Measurements from ENCODE around the gene CRIM1.

Gene CRIM1

DNA sequence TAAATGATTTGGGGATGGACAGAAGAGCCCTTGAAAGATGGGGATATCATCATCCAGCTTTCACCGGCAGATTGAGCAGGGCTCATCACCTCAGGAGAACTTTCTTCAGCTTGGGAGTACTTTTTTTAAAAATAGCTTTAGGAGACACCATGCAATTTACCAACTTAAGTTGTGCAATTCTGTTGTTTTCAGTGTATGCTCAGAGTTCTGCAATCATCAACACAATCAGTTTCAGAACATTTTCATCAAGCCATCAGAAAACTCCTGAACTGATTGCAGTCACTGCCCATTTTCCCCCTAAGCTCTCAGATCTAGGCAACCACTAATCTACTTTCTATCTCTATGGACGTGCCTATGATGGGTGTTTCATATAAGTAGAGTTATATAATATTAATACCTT is 117.7 kb downstream of the CRIM1 start:
- no peaks in the 10 kb centered on the region for H3K27me3 ChIP-seq (ENCODE audit: control insufficient read depth, insufficient read depth, low read length)
- H3K9me3 ChIP-seq (ENCODE audit: control insufficient read depth, low read length) = no peaks in the 10 kb centered on the region
- no peak overlapping the region for H3K9ac ChIP-seq (ENCODE audit: low read length)
- peaks cover 5% of the 10 kb centered on the region for H3K36me3 ChIP-seq (ENCODE audit: control insufficient read depth, insufficient read depth, low read length)
- no peaks in the 10 kb centered on the region for H3K4me1 ChIP-seq (ENCODE audit: control insufficient read depth, insufficient read depth, low read length)
- H3K4me3 ChIP-seq (ENCODE audit: low read length) = no peak overlapping the region

DNA sequence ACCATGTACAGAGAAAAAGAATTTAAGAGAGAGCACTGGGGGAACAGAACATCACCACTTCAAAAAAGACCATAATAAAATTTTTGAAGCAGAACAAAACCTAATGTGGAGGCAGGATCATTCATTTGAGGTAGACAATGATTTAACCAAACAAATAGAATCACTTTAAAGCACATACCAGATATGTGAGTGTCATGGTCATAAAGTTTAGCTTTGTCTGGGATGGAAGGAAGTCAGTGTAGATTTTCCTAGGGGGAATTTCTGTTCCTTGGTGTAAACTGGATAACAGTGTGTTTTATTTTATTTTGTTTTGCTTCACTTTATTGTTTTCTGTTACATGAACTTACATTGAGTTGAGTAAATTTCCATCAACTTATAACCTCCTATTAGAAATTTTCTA is 120.8 kb downstream of the CRIM1 start:
- Histone ChIP-seq H3K27me3 (ENCODE audit: control insufficient read depth, insufficient read depth, low read length) (no peaks in the 10 kb centered on the region), H3K36me3 (ENCODE audit: control insufficient read depth, insufficient read depth, low read length) (peaks cover 5% of the 10 kb centered on the region), H3K4me3 (ENCODE audit: low read length) (no peak overlapping the region), H3K4me1 (ENCODE audit: control insufficient read depth, insufficient read depth, low read length) (no peaks in the 10 kb centered on the region), H3K9me3 (ENCODE audit: control insufficient read depth, low read length) (no peaks in the 10 kb centered on the region), H3K9ac (ENCODE audit: low read length) (no peak overlapping the region)

- no peaks in the 10 kb centered on the region for H3K9me3 ChIP-seq (ENCODE audit: control insufficient read depth, low read length)
Measured at GRCh38 chr2:36477315-36477714, 121.7 kb downstream of the CRIM1 start.

GRCh38 chr2:36477746-36478145 is 122.2 kb downstream of the CRIM1 start:
- Histone ChIP-seq H3K9ac (ENCODE audit: low read length) (no peak overlapping the region), H3K9me3 (ENCODE audit: control insufficient read depth, low read length) (no peaks in the 10 kb centered on the region), H3K36me3 (ENCODE audit: control insufficient read depth, insufficient read depth, low read length) (peaks cover 5% of the 10 kb centered on the region), H3K4me1 (ENCODE audit: control insufficient read depth, insufficient read depth, low read length) (no peaks in the 10 kb centered on the region), H3K27me3 (ENCODE audit: control insufficient read depth, insufficient read depth, low read length) (no peaks in the 10 kb centered on the region), H3K4me3 (ENCODE audit: low read length) (no peak overlapping the region)

More at GRCh38 chr2:36477315-36477714, 121.7 kb downstream of the CRIM1 start:
- H3K4me3 ChIP-seq (ENCODE audit: low read length) = no peak overlapping the region
- peaks cover 5% of the 10 kb centered on the region for H3K36me3 ChIP-seq (ENCODE audit: control insufficient read depth, insufficient read depth, low read length)
- no peak overlapping the region for H3K9ac ChIP-seq (ENCODE audit: low read length)
- no peaks in the 10 kb centered on the region for H3K4me1 ChIP-seq (ENCODE audit: control insufficient read depth, insufficient read depth, low read length)
- H3K27me3 ChIP-seq (ENCODE audit: control insufficient read depth, insufficient read depth, low read length) = no peaks in the 10 kb centered on the region

DNA sequence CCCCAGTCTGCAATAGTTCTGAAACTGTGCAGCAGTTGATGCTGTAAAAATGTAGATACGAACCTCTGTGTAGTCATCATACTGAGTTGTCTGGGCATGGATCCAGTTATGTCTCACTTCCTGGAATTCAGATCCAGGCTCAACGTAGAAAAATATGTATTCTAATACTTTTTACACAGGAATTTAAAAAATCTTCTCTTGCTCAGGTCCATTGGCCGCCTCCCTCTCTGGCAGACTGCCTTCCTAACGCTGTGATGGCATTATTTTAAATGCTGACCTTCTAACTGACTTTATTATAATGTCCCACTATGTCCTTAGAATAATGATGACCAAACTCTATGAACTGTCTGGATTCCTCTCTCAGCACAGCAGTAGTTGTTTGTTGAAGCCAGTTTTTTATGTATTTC is 122.8 kb downstream of the CRIM1 start:
- Histone ChIP-seq H3K4me3 (ENCODE audit: low read length) (no peak overlapping the region), H3K9ac (ENCODE audit: low read length) (no peak overlapping the region), H3K27me3 (ENCODE audit: control insufficient read depth, insufficient read depth, low read length) (no peaks in the 10 kb centered on the region), H3K36me3 (ENCODE audit: control insufficient read depth, insufficient read depth, low read length) (peaks cover 5% of the 10 kb centered on the region), H3K4me1 (ENCODE audit: control insufficient read depth, insufficient read depth, low read length) (no peaks in the 10 kb centered on the region), H3K9me3 (ENCODE audit: control insufficient read depth, low read length) (no peaks in the 10 kb centered on the region)

DNA sequence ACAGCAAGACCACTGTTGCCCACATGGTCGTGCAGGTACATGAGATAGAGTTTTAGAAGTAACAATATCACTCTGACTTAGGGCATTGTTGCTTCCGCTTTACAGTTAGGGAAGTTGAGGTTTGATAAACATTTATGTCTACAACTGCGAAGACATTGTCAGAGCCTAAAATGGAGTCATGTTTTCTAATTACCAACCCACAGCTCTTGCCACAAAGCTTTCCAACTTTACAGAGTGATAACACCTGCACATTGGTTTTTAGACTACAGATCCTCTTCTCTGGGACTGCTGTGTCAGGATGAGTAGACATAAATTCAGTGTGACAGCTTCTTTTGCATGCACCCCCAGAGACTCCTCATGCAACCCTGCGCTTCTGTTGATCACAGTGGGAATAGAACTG is 123.4 kb downstream of the CRIM1 start:
- H3K9ac ChIP-seq (ENCODE audit: low read length) = no peak overlapping the region
- H3K4me1 ChIP-seq (ENCODE audit: control insufficient read depth, insufficient read depth, low read length) = no peaks in the 10 kb centered on the region
- no peaks in the 10 kb centered on the region for H3K9me3 ChIP-seq (ENCODE audit: control insufficient read depth, low read length)
- peaks cover 5% of the 10 kb centered on the region for H3K36me3 ChIP-seq (ENCODE audit: control insufficient read depth, insufficient read depth, low read length)
- H3K4me3 ChIP-seq (ENCODE audit: low read length) = no peak overlapping the region
- H3K27me3 ChIP-seq (ENCODE audit: control insufficient read depth, insufficient read depth, low read length) = no peaks in the 10 kb centered on the region

GRCh38 chr2:36479406-36479805 is 123.8 kb downstream of the CRIM1 start:
- H3K36me3 ChIP-seq (ENCODE audit: control insufficient read depth, insufficient read depth, low read length) = peaks cover 5% of the 10 kb centered on the region

GRCh38 chr2:36480028-36480427 is 124.5 kb downstream of the CRIM1 start:
- Histone ChIP-seq H3K9ac (ENCODE audit: low read length) (no peak overlapping the region), H3K27me3 (ENCODE audit: control insufficient read depth, insufficient read depth, low read length) (no peaks in the 10 kb centered on the region), H3K4me3 (ENCODE audit: low read length) (no peak overlapping the region), H3K36me3 (ENCODE audit: control insufficient read depth, insufficient read depth, low read length) (peaks cover 5% of the 10 kb centered on the region), H3K4me1 (ENCODE audit: control insufficient read depth, insufficient read depth, low read length) (no peaks in the 10 kb centered on the region), H3K9me3 (ENCODE audit: control insufficient read depth, low read length) (no peaks in the 10 kb centered on the region)

More at GRCh38 chr2:36479406-36479805, 123.8 kb downstream of the CRIM1 start:
- Histone ChIP-seq H3K27me3 (ENCODE audit: control insufficient read depth, insufficient read depth, low read length) (no peaks in the 10 kb centered on the region), H3K4me1 (ENCODE audit: control insufficient read depth, insufficient read depth, low read length) (no peaks in the 10 kb centered on the region), H3K4me3 (ENCODE audit: low read length) (no peak overlapping the region), H3K9ac (ENCODE audit: low read length) (no peak overlapping the region), H3K9me3 (ENCODE audit: control insufficient read depth, low read length) (no peaks in the 10 kb centered on the region)

GRCh38 chr2:36480636-36481035 is 125.1 kb downstream of the CRIM1 start:
- Histone ChIP-seq H3K9me3 (ENCODE audit: control insufficient read depth, low read length) (no peaks in the 10 kb centered on the region), H3K36me3 (ENCODE audit: control insufficient read depth, insufficient read depth, low read length) (peaks cover 5% of the 10 kb centered on the region), H3K4me1 (ENCODE audit: control insufficient read depth, insufficient read depth, low read length) (no peaks in the 10 kb centered on the region), H3K9ac (ENCODE audit: low read length) (no peak overlapping the region), H3K4me3 (ENCODE audit: low read length) (no peak overlapping the region), H3K27me3 (ENCODE audit: control insufficient read depth, insufficient read depth, low read length) (no peaks in the 10 kb centered on the region)

GRCh38 chr2:36481709-36482108 is 126.1 kb downstream of the CRIM1 start:
- Histone ChIP-seq H3K9ac (ENCODE audit: low read length) (no peak overlapping the region), H3K4me3 (ENCODE audit: low read length) (no peak overlapping the region), H3K4me1 (ENCODE audit: control insufficient read depth, insufficient read depth, low read length) (no peaks in the 10 kb centered on the region), H3K27me3 (ENCODE audit: control insufficient read depth, insufficient read depth, low read length) (no peaks in the 10 kb centered on the region), H3K9me3 (ENCODE audit: control insufficient read depth, low read length) (no peaks in the 10 kb centered on the region), H3K36me3 (ENCODE audit: control insufficient read depth, insufficient read depth, low read length) (peaks cover 5% of the 10 kb centered on the region)

DNA sequence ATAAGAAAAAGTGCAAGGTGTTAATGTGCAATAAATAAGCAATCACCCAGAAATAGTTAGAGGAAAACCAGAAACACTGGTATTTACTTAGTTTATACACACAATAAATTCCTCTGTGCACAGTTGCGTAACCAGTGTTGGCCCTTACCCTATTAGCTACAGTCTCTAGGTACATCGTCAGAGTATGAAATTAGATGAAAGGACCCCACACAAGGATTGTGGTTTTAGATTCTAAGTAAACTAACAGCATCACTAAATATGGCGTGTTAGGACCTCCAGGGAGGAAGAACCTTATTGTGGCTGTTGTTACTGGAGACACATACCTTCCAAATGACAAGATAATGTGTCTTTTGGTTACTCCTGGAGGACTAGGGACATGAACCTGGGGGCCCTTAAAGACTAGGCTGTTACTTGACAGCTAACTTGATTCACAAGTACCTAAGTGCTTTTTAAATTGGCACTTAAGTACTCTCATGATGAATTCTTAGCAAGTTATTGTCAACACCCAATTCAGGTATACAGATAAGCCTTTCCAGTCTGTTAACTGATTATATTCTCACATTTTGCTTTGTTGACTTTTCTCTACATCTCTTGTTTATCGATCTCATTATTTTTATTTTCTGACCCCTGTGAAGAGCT is 127.1 kb downstream of the CRIM1 start:
- H3K27me3 ChIP-seq (ENCODE audit: control insufficient read depth, insufficient read depth, low read length) = no peaks in the 10 kb centered on the region
- H3K4me3 ChIP-seq (ENCODE audit: low read length) = no peak overlapping the region
- H3K36me3 ChIP-seq (ENCODE audit: control insufficient read depth, insufficient read depth, low read length) = no peaks in the 10 kb centered on the region
- H3K9me3 ChIP-seq (ENCODE audit: control insufficient read depth, low read length) = no peaks in the 10 kb centered on the region
- H3K9ac ChIP-seq (ENCODE audit: low read length) = no peak overlapping the region
- H3K4me1 ChIP-seq (ENCODE audit: control insufficient read depth, insufficient read depth, low read length) = no peaks in the 10 kb centered on the region

- Histone ChIP-seq H3K9me3 (ENCODE audit: control insufficient read depth, low read length) (no peaks in the 10 kb centered on the region), H3K36me3 (ENCODE audit: control insufficient read depth, insufficient read depth, low read length) (no peaks in the 10 kb centered on the region), H3K4me3 (ENCODE audit: low read length) (no peak overlapping the region), H3K9ac (ENCODE audit: low read length) (no peak overlapping the region), H3K4me1 (ENCODE audit: control insufficient read depth, insufficient read depth, low read length) (no peaks in the 10 kb centered on the region), H3K27me3 (ENCODE audit: control insufficient read depth, insufficient read depth, low read length) (no peaks in the 10 kb centered on the region)
Measured at GRCh38 chr2:36483290-36483689, 127.7 kb downstream of the CRIM1 start.

- Histone ChIP-seq H3K27me3 (ENCODE audit: control insufficient read depth, insufficient read depth, low read length) (no peaks in the 10 kb centered on the region), H3K9ac (ENCODE audit: low read length) (no peak overlapping the region), H3K9me3 (ENCODE audit: control insufficient read depth, low read length) (no peaks in the 10 kb centered on the region), H3K4me1 (ENCODE audit: control insufficient read depth, insufficient read depth, low read length) (no peaks in the 10 kb centered on the region), H3K36me3 (ENCODE audit: control insufficient read depth, insufficient read depth, low read length) (no peaks in the 10 kb centered on the region), H3K4me3 (ENCODE audit: low read length) (no peak overlapping the region)
Measured at GRCh38 chr2:36484454-36484853, 128.9 kb downstream of the CRIM1 start.
